HG03342 (cell line): ENCODE data around the gene CEMIP2.

Experiments used
- ATAC-seq: cut with Tn5 transposase; IDR thresholded peaks from one replicate; pipeline ENCODE4 v1.9.1; 2021; ENCODE audit warnings: mild to moderate bottlenecking, moderate library complexity; ENCODE audit not compliant: unreplicated experiment

Gene CEMIP2

DNA sequence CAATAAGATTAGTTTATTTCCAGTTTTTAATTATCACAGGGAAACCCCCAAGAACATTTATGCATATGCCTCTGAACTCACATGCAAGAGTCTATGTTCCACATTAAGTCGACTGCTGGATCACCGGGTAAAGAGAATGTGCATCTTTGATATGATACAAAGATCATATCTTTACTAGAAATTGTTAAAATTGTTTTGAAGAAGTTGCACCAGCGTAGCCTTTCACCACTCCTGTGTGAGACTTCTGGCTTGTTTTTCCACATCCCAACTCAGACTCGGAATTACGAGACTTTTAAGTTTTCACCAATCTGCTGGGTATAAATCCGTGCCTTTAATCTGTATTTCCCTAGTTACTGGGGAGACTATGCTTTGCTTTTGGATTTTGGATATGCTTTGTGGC, 113.2 kb downstream of the CEMIP2 start:
- ATAC-seq: no peak

DNA sequence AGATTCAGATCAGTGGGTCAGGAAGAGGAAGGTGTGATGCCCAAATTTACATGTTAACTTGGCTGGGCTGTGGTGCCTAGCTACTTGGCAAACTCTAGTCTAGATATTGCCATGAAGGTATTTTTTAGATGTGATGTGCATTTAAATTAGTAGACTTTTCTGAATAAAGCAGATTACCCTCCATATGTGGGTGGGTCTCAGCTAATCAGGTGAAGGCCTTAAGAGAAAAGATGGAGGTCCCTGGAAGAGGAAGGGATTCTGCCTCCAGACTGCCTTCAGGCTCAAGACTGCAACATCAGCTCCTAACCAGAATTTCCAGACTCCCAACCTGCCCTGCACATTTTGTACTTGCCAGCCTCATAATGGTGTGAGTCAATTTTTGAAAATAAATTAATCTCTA, 115.8 kb downstream of the CEMIP2 start:
- no peak for ATAC-seq

DNA sequence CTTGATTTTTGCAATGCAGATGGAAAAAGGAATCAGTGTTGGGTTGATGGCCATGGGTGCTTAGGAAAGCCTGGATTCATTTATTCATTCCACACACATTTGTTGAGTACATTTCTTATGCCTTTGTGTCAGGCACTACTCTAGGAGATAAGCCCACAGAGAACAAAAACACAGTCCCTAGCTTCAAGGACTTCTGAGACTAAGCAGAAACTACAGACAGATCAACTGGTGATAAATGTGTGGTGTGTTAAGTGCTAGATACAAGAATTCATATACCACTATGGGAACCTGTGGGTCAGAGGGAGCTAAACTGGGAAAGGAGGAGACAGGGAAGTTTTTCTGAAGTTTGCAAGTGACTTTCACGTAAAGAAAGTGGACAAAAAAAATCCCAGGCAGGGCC, 119.9 kb downstream of the CEMIP2 start:
- ATAC-seq: no peak

DNA sequence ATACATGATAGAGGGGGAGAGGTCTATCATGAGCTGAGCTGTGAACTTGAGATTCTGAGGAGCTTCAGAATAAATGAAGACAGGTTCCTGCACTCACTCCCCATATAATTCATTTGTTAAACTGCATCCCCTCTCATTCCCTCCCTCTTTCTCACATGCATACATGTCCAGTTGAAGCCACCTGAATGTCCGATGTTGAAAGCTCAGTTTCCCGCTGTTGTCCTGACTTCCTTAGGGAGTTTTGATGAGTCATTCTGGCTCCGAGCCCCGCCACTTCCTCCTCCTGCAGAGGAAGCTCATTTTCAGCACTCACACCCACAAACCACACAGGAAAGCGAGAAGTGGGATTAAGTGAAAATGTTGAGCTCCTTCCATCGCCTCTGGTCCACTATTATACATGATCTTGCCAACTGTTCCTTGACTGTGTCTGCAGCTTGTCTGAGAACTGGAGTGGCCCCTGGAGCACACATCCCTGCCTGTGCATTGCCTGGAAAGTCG, 121.2 kb downstream of the CEMIP2 start:
- ATAC-seq: peak; percentile 71

DNA sequence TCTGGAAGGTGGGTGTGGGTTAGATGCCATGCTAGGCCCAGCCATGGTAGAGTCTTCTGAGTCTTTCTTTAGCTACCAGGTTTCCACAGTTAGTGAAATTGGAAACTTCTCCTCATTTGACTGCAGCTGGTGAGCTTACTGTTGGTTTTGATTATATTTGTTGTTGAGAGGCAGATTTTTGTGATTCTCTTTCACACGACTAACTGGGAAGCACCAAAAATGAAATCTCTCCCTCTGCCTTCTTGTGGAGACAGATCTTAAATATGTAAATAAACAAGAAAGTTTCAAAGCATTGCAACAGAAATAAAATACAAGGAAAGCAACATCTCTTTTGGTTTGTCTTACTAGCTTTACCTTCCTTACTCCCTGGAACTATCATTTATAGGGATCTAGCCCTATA, 122.2 kb downstream of the CEMIP2 start:
- ATAC-seq: no peak

DNA sequence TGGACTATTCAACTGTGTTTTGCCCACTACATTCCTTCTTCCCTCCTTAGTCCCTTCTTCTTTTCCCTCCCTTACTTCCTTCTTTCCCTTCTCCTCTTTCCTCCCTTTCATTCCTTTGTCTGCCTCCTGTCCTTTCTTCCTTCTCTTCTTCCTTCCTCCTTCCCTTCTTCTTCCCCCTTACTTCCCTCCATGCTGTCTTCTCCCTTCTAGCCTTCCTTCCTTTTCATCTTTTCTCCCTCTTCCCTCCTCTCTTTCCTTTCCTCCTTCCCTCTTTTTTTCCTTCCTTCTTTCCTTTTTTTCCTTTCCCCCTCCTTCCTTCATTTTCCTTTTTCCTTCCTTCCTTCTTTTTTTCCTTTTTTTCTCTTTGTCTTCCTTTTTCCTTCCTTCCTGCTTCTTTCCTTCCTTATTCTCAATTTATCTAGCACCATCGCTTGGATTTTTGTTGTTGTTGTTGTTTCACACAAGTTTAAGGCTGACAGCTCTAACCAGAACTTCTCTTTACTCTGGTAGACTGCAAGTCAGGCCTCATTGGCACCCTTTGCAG, 123.4 kb downstream of the CEMIP2 start:
- no peak for ATAC-seq

DNA sequence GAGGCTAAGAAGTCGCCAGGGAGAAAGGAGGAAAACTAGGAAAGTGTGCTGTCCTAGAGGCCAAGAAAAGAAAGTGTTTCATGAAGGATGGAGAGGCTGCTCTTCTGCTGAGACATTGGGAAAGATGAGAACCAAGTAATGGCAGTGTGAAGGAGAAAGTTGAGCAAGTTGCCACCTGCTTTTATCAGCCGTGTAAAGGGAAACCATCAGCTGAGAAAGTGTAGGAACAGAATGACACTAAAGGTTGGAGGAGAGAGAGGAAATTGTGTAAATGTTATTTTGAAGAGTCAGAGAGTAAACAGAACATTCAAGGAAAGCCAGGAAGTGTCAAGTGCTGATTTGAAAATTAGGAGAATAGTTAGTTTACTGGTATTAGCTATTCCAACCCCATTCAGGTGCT, 125.0 kb downstream of the CEMIP2 start:
- ATAC-seq: no peak

DNA sequence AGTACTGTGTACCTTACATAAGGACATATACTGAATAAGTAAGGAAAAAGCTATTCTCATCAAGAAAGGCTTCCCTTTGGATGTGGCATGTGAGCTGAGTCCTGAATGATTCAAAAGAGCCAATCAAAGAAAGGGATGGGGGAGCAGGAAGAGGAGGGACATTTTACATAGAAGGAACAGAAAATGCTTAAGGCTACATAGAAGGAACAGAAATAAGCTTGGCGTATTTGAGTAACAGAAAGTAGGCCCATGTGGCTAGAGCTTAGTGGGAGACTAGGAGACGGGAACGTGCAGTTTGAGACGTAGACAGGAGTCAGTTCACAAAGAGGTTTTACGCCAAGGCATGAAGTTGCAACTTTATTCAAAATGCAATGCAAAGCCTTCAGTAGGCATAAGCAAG, 126.3 kb downstream of the CEMIP2 start:
- no peak for ATAC-seq

DNA sequence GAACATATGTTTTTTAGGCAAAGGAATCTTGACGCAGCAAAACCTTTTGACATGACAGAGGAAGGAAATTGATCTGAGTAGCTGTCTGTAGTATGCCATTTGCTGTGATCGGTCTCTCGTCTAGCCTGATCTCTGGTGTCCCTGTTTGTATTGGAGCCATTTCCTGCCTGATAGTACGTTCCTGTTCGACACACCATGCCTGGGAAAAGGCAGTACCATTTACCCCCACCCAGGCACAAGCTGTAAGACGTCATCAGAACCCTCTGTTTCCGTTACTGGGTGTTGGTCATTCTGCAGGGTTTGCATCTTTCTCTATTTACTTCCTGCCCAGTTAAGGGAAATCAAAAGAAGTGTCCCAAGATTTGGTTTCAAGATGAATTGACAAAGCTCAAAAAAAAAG, 129.7 kb downstream of the CEMIP2 start:
- no peak for ATAC-seq

DNA sequence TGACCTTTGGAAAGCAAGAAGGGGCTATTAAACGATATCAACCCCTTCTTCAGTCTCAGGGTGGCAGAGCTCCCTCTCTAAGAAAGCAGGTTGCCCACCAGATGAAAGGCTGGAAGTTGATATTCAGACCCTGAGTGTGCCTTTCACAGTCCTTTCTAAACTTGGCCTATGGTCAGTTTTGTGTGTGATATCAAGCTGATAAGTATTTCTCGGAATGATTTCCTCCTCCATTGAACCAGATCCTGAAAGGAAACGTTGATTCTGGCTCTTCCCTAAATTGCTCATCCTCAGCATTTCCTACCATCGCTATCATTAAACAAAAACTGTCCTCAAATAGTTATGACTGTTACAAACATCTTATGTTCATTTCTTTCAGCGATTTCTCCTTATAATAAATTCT, 130.4 kb downstream of the CEMIP2 start:
- ATAC-seq: no peak

DNA sequence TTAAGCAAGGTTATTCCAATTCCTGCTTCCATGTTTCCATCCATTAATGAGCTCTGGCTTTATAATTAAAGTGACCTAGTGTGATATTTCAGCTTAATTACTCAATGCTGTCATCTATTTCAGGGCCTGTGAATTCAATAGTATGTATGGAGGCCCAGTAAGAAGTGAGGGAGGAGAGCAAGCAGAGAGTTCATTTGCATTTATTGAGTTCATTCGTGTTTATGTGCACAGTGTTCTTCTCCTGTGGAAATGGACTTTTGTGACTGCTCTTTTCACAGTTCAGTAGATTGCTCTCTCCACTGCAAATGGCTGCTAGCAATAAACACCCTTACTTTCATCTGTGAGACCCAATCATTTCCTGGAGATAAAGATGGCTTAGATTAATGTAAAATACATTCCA, 130.9 kb downstream of the CEMIP2 start:
- no peak for ATAC-seq

DNA sequence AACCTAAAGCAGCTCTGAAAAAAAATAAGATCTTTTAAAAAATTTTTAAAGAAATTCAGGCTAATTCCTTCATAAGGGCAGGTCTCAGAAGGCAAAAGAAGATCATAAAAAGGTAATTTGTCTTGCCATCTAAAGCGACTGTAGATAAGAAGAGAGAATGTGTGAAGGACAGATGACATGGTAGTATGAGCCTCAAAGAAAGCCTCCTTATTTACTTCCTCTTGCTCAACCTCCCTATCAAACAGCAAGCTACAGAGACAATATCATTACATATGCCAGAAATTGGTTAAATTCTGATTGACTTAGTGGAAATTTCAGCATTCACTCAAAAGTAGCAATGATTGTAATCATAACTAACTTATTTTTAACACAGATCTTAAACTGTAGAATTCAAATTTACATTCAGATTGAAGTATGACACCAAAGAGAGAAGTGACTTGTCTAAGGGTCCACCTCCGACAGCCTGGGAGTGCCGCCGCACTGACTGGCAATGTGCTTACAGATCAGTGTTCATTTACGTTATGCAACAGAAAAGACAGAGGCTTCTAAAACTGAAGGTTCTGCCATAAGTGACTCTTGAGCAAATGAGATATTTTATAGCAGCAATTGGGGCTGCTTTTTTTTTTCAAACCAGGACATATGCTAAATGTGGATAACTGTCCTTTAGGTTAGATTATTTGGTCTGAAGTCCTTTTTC, 132.0 kb downstream of the CEMIP2 start:
- ATAC-seq: no peak

DNA sequence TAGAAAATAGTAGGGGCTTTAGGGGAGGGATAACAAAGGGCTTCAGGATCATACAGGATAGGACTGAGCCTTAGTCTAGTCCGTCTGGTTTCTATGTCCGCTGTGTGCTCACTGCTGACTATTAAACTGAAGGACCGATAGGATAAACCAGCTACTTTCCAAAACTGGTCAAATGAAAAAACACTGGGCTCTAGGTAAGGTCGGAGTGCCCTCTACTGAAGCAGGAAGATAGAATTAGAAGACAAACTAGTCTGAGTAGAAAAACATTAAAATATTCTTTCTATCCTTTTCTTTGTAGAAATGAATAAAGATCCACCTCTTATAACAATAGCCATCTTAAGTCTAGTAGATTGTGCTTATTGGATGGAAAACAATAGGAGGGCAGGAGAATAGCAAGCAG, 133.6 kb downstream of the CEMIP2 start:
- no peak for ATAC-seq
